Measurements from ENCODE around the gene SLCO2B1.

GRCh38 chr11:75152090-75152489 is 1.2 kb downstream of the SLCO2B1 start:
- TF ChIP-seq CTCF (conservative IDR thresholded peaks at IDR 0.05 in 1 of 2, IDR thresholded peaks at IDR 0.05 in 1 of 2; ENCODE audit: extremely low read depth in 1 of 2, insufficient read depth in 1 of 2, low read depth in 1 of 2, low read length in 2 of 2) (no peak), EZH2 (IDR thresholded peaks at IDR 0.05; ENCODE audit: borderline replicate concordance, low read length) (no peak)
